Measurements from ENCODE around the gene KCTD5. TPM values are rescaled to one million over a fixed set of nuclear protein-coding genes. Genes with fewer than 3 reads are reported as not detected.

Gene KCTD5
- total RNA-seq, 2 experiments from 2014 or later: 20.6 to 22.6 TPM

GRCh38 chr16:2713985-2714774 is 31.9 kb downstream of the KCTD5 start:
- intact Hi-C loops (cut with DNase I, micrococcal nuclease): no loop called here
- H3K9me3 ChIP-seq (ENCODE audit: control insufficient read depth in 1 of 2, insufficient read depth in 1 of 2, low read length in 2 of 2): peaks cover 0 to 8% of the 10 kb centered on the region in 2 experiments
- ChIA-PET POLR2A (interaction anchor here (0.6 kb wide), 1 partner anchor 13 kb away, joined by 3 read pairs; no protein-coding TSS in a partner anchor), CTCF (no interaction called here)
- ATAC-seq (ENCODE audit: poor library complexity) (no peak), DNase-seq (no peak)
- no peak overlapping the region for H3K4me3 ChIP-seq (ENCODE audit: low read length)
- no peak overlapping the region for H3K27ac ChIP-seq (ENCODE audit: low read depth in 1 of 2, low read length in 2 of 2)
- no peaks in the 10 kb centered on the region for H3K27me3 ChIP-seq (ENCODE audit: control insufficient read depth in 1 of 2, insufficient read depth in 2 of 2, low read length in 2 of 2)
- no peaks in the 10 kb centered on the region for H3K4me1 Mint-ChIP-seq (ENCODE audit: low read depth)
- H3K4me1 ChIP-seq (ENCODE audit: insufficient read depth, low read length): peaks cover 12% of the 10 kb centered on the region
- H3K4me3 Mint-ChIP-seq: peak overlapping the region; percentile 25
- no peaks in the 10 kb centered on the region for H3K27me3 Mint-ChIP-seq
- H3K9me3 Mint-ChIP-seq: no peaks in the 10 kb centered on the region
- H3K36me3 Mint-ChIP-seq (ENCODE audit: low read depth): no peaks in the 10 kb centered on the region
- H3K27ac Mint-ChIP-seq: no peak overlapping the region
- H3K36me3 ChIP-seq (ENCODE audit: insufficient read depth, low read length): peaks cover 5% of the 10 kb centered on the region
- no peak for TF ChIP-seq CTCF (IDR thresholded peaks at IDR 0.05)

GRCh38 chr16:2715064-2715463 is 32.7 kb downstream of the KCTD5 start:
- Histone ChIP-seq H3K4me3 (ENCODE audit: low read length) (no peak overlapping the region), H3K36me3 (ENCODE audit: insufficient read depth, low read length) (peaks cover 3% of the 10 kb centered on the region), H3K27ac (ENCODE audit: low read depth in 1 of 2, low read length in 2 of 2) (no peak overlapping the region), H3K4me1 (ENCODE audit: insufficient read depth, low read length) (peaks cover 12% of the 10 kb centered on the region), H3K27me3 (ENCODE audit: control insufficient read depth in 1 of 2, insufficient read depth in 2 of 2, low read length in 2 of 2) (no peaks in the 10 kb centered on the region), H3K9me3 (ENCODE audit: control insufficient read depth in 1 of 2, insufficient read depth in 1 of 2, low read length in 2 of 2) (peaks cover 0 to 8% of the 10 kb centered on the region in 2 experiments)
- CTCF ChIA-PET: no interaction called here
- no peaks in the 10 kb centered on the region for H3K9me3 Mint-ChIP-seq
- intact Hi-C loops (cut with DNase I, micrococcal nuclease): no loop called here
- no peak overlapping the region for H3K27ac Mint-ChIP-seq
- no peaks in the 10 kb centered on the region for H3K36me3 Mint-ChIP-seq (ENCODE audit: low read depth)
- no peak for ATAC-seq (ENCODE audit: poor library complexity)
- DNase-seq: peak in 1 of 14 experiments; percentile 11
- TF ChIP-seq CTCF (IDR thresholded peaks at IDR 0.05): no peak
- no peaks in the 10 kb centered on the region for H3K4me1 Mint-ChIP-seq (ENCODE audit: low read depth)
- no peaks in the 10 kb centered on the region for H3K27me3 Mint-ChIP-seq
- POLR2A ChIA-PET: no interaction called here
- peak overlapping the region; percentile 34 for H3K4me3 Mint-ChIP-seq

- no peak for TF ChIP-seq CTCF (IDR thresholded peaks at IDR 0.05)
- ChIA-PET CTCF (no interaction called here), POLR2A (no interaction called here)
- Mint-ChIP-seq H3K27me3 (no peaks in the 10 kb centered on the region), H3K9me3 (no peaks in the 10 kb centered on the region), H3K36me3 (ENCODE audit: low read depth) (no peaks in the 10 kb centered on the region), H3K27ac (no peak overlapping the region), H3K4me1 (ENCODE audit: low read depth) (no peaks in the 10 kb centered on the region), H3K4me3 (no peak overlapping the region)
- intact Hi-C loops (cut with DNase I, micrococcal nuclease): no loop called here
- H3K27me3 ChIP-seq (ENCODE audit: control insufficient read depth in 1 of 2, insufficient read depth in 2 of 2, low read length in 2 of 2): no peaks in the 10 kb centered on the region
- H3K4me1 ChIP-seq (ENCODE audit: insufficient read depth, low read length): peaks cover 16% of the 10 kb centered on the region
- no peaks in the 10 kb centered on the region for H3K36me3 ChIP-seq (ENCODE audit: insufficient read depth, low read length)
- H3K9me3 ChIP-seq (ENCODE audit: control insufficient read depth in 1 of 2, insufficient read depth in 1 of 2, low read length in 2 of 2): peaks cover 0 to 8% of the 10 kb centered on the region in 2 experiments
- H3K4me3 ChIP-seq (ENCODE audit: low read length): peak overlapping the region; percentile 12
- peak; percentile 97 for ATAC-seq (ENCODE audit: poor library complexity)
- no peak overlapping the region for H3K27ac ChIP-seq (ENCODE audit: low read depth in 1 of 2, low read length in 2 of 2)
- peak; percentile 72 to 89 (median 78) for DNase-seq
Measured at GRCh38 chr16:2715519-2715918, 33.2 kb downstream of the KCTD5 start.
